Cardiac fibroblast (primary cell): ENCODE measurements around the gene PRSS57.

Source experiments
- DNase-seq, 2 donors: peaks; one replicate each; pipeline versions ENCODE4 v3.0.0 to v3.0.0-alpha.2; 2010; ENCODE audit warnings: low read depth in 2 of 2
- H3K4me3 ChIP-seq, 2 donors: replicated peaks in 1 of 2; 1 replicate in 1 of 2; 2 replicates in 1 of 2; pipeline ENCODE4 v1.5.1; 2011; ENCODE audit warnings: low read depth in 2 of 2, low read length in 2 of 2, mild to moderate bottlenecking in 2 of 2, moderate library complexity in 1 of 2
- TF ChIP-seq, protein P1 (sequence below): IDR thresholded peaks from one replicate; pipeline ENCODE4 v1.5.1; 2011; ENCODE audit warnings: low read depth, mild to moderate bottlenecking, low read length, inconsistent platforms

The PRSS57 gene

DNA sequence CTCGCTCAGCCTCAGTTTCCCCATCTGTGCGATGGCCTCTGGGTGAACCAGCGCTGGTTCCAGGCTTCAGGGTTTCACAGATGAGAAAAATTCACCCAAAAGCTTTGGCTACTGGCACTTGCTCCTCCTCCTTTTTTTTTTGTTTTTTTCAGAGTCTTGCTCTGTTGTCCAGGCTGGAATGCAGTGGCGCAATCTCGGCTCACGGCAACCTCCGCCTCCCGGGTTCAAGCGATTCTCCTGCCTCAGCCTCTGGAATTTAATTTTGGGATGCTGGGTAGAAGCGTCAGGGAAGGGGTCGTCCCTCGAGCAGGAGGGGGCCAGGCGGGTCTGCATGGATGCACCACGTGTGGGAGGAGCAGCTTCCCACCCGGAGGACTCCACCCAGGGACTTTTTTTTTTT, 7.0 kb downstream of the PRSS57 start:
- TF ChIP-seq, protein P1, sequence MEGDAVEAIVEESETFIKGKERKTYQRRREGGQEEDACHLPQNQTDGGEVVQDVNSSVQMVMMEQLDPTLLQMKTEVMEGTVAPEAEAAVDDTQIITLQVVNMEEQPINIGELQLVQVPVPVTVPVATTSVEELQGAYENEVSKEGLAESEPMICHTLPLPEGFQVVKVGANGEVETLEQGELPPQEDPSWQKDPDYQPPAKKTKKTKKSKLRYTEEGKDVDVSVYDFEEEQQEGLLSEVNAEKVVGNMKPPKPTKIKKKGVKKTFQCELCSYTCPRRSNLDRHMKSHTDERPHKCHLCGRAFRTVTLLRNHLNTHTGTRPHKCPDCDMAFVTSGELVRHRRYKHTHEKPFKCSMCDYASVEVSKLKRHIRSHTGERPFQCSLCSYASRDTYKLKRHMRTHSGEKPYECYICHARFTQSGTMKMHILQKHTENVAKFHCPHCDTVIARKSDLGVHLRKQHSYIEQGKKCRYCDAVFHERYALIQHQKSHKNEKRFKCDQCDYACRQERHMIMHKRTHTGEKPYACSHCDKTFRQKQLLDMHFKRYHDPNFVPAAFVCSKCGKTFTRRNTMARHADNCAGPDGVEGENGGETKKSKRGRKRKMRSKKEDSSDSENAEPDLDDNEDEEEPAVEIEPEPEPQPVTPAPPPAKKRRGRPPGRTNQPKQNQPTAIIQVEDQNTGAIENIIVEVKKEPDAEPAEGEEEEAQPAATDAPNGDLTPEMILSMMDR: no peak
- no peak overlapping the region for H3K4me3 ChIP-seq
- peak in 1 of 2 donors; percentile 26 for DNase-seq

DNA sequence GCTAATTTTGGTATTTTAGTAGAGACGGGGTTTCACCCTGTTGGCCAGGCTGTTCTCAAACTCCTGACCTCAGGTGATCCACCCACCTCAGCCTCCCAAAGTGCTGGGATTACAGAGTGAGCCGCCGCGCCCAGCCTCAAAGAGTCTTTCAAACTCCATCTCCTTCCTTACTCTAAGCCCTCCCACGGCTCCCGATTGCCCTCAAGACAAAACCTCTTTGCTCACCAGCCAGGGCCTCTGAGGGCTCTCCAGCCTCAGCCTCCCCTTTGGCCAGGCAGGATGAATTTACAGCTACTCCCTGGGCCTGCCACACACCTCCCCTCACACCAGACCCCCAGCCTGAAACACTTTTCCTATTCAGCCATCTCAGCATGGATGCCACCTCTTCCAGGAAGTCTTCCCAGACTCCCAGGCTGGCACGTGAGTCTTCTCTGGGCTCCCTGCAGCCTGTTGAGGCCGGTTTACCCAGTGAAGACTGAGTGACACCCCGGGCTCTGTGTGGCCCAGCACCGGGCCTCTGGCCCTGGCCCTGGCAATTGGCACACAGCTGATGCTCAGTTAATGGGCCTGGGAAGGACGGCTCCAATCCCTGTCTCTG, 7.6 kb downstream of the PRSS57 start:
- TF ChIP-seq, protein P1: no peak
- no peak overlapping the region for H3K4me3 ChIP-seq
- no peak for DNase-seq

DNA sequence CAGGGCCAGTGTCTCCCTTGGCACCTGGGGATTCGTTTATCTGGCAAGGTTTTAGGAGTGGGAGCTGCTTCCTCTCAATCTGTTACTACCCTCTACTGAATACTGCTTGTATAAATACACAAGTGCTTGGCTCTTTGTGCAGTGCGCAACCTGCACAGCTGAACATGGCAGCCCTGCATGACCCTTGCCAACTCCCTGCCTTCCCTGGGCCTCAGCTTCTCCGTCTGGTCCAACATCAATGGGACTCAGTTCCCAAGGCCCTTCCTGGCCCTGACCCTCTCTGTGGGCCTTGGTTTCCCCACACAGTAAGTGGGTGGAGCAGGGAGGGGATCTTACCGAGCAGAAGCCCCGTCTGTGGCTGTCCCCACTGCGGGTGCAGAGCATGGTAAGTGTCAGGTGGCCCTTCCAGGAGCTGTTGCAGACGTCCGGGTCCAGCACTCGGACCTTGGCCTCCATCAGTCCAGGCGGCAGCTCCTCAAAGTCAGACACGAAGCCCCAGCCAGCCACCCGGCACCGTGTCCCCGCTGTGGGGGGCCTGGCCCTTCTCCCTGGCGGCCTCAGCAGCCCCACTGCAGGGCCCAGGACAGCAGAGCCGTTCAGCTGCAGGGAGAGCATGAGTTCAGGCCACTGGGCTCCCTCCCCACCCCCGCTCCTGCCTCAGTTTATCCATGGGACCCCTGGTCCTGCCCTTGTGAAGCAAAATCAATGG, 8.5 kb downstream of the PRSS57 start:
- no peak for DNase-seq
- TF ChIP-seq, protein P1: no peak
- no peak overlapping the region for H3K4me3 ChIP-seq

DNA sequence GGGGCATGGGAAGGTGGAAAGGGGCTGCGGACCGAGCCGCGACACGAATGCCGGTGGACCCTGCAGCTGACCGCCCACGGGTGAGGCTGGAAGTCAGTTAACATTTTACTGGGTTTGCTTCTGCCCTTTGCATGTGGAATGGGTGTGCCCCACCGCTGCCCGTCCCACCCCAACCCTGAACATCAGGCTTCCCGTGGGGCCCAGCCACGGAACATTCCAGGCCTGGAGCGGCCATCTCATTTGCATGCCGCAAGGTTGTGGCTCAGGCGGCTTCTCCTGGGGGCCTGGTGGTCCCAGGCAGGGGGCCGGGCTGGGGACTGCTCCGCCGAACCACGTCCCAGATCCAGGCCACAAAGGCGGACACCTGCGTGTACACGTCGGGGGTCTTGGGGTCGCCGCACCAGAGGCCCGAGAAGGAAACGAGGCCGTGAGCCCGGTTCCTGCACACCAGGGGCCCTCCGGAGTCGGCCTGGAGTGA, 9.8 kb downstream of the PRSS57 start:
- no peak overlapping the region for H3K4me3 ChIP-seq
- DNase-seq: no peak
- TF ChIP-seq, protein P1: no peak

DNA sequence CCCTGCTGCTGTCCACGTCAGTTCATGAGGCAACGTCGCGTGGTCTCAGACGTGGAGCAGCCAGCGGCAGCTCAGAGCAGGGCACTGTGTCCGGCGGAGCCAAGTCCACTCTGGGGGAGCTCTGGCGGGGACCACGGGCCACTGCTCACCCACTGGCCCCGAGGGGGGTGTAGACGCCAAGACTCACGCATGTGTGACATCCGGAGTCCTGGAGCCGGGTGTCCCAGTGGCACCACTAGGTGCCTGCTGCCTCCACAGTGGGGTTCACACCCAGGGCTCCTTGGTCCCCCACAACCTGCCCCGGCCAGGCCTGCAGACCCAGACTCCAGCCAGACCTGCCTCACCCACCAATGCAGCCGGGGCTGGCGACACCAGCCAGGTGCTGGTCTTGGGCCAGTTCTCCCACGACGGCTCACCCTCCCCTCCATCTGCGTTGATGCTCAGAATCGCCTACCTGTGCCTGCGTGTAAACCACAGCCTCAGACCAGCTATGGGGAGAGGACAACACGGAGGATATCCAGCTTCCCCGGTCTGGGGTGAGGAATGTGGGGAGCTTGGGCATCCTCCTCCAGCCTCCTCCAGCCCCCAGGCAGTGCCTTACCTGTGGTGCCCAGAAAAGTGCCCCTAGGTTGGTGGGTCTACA, 12.5 kb downstream of the PRSS57 start:
- TF ChIP-seq, protein P1: no peak
- no peak overlapping the region for H3K4me3 ChIP-seq
- DNase-seq: no peak

DNA sequence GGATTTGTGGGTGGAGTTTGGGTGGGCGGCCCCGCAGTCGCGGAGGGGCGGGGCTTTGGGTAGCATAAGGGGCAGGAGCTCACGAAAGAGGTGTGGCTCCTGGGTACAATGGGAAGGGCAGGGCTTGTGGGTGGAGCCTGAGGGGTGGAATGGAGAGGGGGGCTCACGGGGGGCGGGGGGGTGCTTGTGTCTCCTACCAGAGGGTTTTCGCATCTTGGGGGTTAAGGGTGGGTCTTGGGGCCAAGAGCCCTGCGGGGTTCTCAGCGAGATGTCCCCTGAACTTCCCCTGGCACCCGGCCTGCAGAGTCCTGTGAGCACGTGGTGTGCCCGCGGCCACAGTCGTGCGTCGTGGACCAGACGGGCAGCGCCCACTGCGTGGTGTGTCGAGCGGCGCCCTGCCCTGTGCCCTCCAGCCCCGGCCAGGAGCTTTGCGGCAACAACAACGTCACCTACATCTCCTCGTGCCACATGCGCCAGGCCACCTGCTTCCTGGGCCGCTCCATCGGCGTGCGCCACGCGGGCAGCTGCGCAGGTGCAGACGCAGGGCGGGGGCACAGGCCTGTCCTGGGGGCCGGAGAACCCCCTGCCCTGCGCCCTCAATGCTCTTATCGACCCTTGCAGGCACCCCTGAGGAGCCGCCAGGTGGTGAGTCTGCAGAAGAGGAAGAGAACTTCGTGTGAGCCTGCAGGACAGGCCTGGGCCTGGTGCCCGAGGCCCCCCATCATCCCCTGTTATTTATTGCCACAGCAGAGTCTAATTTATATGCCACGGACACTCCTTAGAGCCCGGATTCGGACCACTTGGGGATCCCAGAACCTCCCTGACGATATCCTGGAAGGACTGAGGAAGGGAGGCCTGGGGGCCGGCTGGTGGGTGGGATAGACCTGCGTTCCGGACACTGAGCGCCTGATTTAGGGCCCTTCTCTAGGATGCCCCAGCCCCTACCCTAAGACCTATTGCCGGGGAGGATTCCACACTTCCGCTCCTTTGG, 13.9 kb downstream of the PRSS57 start:
- peak in 1 of 2 donors; percentile 98 for DNase-seq
- TF ChIP-seq, protein P1: no peak
- no peak overlapping the region for H3K4me3 ChIP-seq
